ENCODE measurements around the gene KRTCAP3. TPM values are rescaled to one million over a fixed set of nuclear protein-coding genes. Genes with fewer than 3 reads are reported as not detected.

Gene KRTCAP3
- total RNA-seq, 1 donor = 0.72 TPM

DNA sequence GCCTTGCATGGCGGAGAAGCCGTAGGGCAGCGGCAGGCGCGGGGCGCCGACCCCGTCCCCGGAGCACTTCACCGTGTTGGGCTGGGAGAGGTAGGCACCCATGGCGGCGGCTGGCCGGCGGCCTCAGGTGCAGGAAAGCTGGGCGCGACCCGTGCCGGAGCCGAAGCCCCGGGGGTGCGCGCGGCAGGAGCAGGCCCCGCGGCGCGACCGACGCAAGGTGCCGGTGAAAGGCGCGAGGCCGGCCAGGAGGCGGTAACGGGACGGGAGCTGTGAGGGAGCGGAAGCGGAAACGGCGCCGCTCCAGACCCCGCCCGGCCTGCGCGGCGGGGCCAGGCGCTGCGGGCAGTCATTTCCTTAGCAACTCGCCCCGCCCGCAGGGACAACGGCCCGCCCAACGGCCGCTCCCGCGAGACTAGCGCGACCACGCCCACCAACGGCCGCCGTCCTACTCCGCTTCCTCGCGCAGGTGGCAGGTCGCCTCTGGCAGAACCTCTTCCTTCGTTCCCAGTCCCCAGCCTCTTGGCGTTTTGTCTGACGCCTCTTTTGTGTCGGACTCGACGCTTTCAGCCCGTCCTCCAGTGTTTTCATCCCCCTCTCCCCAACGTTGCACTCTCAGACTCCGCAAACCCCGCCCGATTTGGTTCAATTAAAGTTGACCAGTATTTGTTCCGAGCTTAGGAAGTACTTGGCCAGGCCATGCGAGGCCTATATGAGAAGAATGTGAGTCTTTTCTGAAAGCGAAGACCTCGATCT is 32.7 kb upstream of the KRTCAP3 start, which contains the start of gene PPM1G:
Gene PPM1G (minus strand): TSS at position 271 of the 753 bp plus-strand sequence. CDS start 169 bp downstream, at position 102.
- Histone ChIP-seq H3K4me3 (ENCODE audit: insufficient read depth, low read length) (peak within 1 kb of the TSS; percentile 94), H3K36me3 (ENCODE audit: insufficient read depth, low read length) (peaks cover 9% of the 10 kb centered on the region), H3K4me1 (ENCODE audit: insufficient read depth, low read length) (peaks cover 17% of the 10 kb centered on the region), H3K27me3 (ENCODE audit: insufficient read depth, low read length) (peaks cover 7% of the 10 kb centered on the region), H2AFZ (ENCODE audit: low read length) (peak within 1 kb of the TSS; percentile 97), H3K79me2 (ENCODE audit: insufficient read depth, low read length) (peaks cover 48% of the 10 kb centered on the region), H3K9me3 (ENCODE audit: low read depth, low read length) (no peaks in the 10 kb centered on the region), H3K27ac (ENCODE audit: low read depth, low read length) (peak within 1 kb of the TSS; percentile 68), H4K20me1 (ENCODE audit: insufficient read depth, low read length) (peaks cover 21% of the 10 kb centered on the region), H3K4me2 (ENCODE audit: insufficient read depth, low read length) (peak within 1 kb of the TSS; percentile 99)
- peak; percentile 98 for DNase-seq (ENCODE audit: insufficient read length, low spot score, missing footprints)
- TF ChIP-seq, protein P1, sequence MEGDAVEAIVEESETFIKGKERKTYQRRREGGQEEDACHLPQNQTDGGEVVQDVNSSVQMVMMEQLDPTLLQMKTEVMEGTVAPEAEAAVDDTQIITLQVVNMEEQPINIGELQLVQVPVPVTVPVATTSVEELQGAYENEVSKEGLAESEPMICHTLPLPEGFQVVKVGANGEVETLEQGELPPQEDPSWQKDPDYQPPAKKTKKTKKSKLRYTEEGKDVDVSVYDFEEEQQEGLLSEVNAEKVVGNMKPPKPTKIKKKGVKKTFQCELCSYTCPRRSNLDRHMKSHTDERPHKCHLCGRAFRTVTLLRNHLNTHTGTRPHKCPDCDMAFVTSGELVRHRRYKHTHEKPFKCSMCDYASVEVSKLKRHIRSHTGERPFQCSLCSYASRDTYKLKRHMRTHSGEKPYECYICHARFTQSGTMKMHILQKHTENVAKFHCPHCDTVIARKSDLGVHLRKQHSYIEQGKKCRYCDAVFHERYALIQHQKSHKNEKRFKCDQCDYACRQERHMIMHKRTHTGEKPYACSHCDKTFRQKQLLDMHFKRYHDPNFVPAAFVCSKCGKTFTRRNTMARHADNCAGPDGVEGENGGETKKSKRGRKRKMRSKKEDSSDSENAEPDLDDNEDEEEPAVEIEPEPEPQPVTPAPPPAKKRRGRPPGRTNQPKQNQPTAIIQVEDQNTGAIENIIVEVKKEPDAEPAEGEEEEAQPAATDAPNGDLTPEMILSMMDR (IDR thresholded peaks at IDR 0.05; ENCODE audit: extremely low read depth, low read depth, low read length) = no peak

DNA sequence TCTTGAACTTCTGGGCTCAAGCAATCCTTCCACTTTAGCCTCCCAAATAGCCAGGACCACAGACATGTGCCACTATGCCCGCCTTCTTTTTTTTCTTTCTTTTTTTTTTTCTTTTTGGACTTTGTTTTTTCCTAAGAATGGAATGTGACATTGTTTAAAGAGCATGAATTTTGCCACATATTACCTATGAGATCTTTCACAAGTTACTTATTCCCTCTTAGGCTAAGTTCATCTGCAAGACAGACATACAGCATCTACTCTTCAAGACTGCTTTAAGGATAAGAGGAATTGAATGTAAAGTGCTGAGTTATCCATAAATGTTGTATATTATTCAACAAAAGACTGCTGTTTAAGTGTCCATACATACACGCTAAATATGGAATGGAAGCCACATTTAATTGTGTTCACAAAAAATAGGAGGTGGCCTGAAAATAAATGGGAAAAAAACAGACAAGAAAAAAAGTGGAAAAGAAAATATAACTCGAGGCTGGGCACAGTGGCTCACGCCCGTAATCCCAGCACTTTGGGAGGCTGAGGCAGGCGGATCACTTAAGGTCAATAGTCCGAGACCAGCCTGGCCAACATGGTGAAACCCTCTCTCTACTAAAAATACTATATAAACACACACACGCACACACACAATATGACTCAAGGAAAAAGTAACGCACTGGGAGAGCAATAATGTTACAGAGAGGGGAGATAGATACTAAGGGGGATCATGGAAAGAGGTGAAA is 29.6 kb upstream of the KRTCAP3 start:
- H3K4me2 ChIP-seq (ENCODE audit: insufficient read depth, low read length) = no peak overlapping the region
- peaks cover under 1% of the 10 kb centered on the region for H3K36me3 ChIP-seq (ENCODE audit: insufficient read depth, low read length)
- no peak overlapping the region for H3K4me3 ChIP-seq (ENCODE audit: insufficient read depth, low read length)
- peaks cover 18% of the 10 kb centered on the region for H3K79me2 ChIP-seq (ENCODE audit: insufficient read depth, low read length)
- TF ChIP-seq, protein P1 (IDR thresholded peaks at IDR 0.05; ENCODE audit: extremely low read depth, low read depth, low read length) = no peak
- H3K27me3 ChIP-seq (ENCODE audit: insufficient read depth, low read length) = peaks cover 7% of the 10 kb centered on the region
- peaks cover 16% of the 10 kb centered on the region for H3K4me1 ChIP-seq (ENCODE audit: insufficient read depth, low read length)
- no peaks in the 10 kb centered on the region for H3K9me3 ChIP-seq (ENCODE audit: low read depth, low read length)
- no peak for DNase-seq (ENCODE audit: insufficient read length, low spot score, missing footprints)
- H4K20me1 ChIP-seq (ENCODE audit: insufficient read depth, low read length) = peaks cover 9% of the 10 kb centered on the region
- no peak overlapping the region for H2AFZ ChIP-seq (ENCODE audit: low read length)
- H3K27ac ChIP-seq (ENCODE audit: low read depth, low read length) = no peak overlapping the region

DNA sequence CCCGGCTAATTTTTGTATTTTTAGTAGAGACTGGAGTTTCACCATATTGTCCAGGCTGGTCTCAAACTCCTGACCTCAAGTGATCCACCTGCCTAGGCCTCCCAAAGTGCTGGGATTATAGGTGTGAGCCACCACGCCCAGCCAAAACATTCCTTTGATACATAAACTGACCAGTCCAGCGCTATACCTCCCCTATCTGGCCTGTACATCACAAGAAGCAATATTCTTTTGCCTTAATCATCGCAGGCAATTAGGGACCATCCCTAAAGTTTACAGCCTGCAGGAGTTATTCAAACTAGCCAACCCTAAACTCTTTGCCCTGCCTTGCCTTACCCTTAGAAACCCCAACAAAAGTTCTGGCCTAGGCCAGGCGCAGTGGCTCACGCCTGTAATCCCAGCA is 26.0 kb upstream of the KRTCAP3 start:
- no peaks in the 10 kb centered on the region for H4K20me1 ChIP-seq (ENCODE audit: insufficient read depth, low read length)
- no peaks in the 10 kb centered on the region for H3K79me2 ChIP-seq (ENCODE audit: insufficient read depth, low read length)
- TF ChIP-seq, protein P1 (IDR thresholded peaks at IDR 0.05; ENCODE audit: extremely low read depth, low read depth, low read length) = no peak
- H3K9me3 ChIP-seq (ENCODE audit: low read depth, low read length) = no peaks in the 10 kb centered on the region
- H3K4me3 ChIP-seq (ENCODE audit: insufficient read depth, low read length) = no peak overlapping the region
- no peaks in the 10 kb centered on the region for H3K4me1 ChIP-seq (ENCODE audit: insufficient read depth, low read length)
- H3K4me2 ChIP-seq (ENCODE audit: insufficient read depth, low read length) = no peak overlapping the region
- no peaks in the 10 kb centered on the region for H3K36me3 ChIP-seq (ENCODE audit: insufficient read depth, low read length)
- DNase-seq (ENCODE audit: insufficient read length, low spot score, missing footprints) = no peak
- no peak overlapping the region for H3K27ac ChIP-seq (ENCODE audit: low read depth, low read length)
- no peak overlapping the region for H2AFZ ChIP-seq (ENCODE audit: low read length)
- peaks cover 7% of the 10 kb centered on the region for H3K27me3 ChIP-seq (ENCODE audit: insufficient read depth, low read length)

DNA sequence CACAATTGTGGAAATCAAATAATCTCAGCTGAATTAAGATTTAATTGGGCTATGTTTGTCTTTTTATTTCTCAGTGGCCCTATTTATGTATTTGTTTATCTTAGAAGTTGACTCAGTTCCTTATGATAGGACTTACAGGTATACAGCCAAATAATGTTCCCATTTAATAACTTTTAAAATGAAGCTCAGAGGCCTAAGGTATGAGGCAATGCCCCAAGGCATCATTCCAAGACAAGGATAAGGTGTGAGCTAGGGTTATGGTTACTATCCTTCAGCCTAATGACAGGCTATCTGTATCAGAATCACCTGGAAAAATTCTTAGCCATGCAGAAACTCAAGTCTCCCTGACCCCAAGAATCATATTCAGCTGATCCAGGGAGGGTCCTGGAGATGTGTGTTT is 21.2 kb upstream of the KRTCAP3 start:
- H4K20me1 ChIP-seq (ENCODE audit: insufficient read depth, low read length) = no peaks in the 10 kb centered on the region
- no peak overlapping the region for H3K4me2 ChIP-seq (ENCODE audit: insufficient read depth, low read length)
- H2AFZ ChIP-seq (ENCODE audit: low read length) = no peak overlapping the region
- no peak overlapping the region for H3K4me3 ChIP-seq (ENCODE audit: insufficient read depth, low read length)
- TF ChIP-seq, protein P1 (IDR thresholded peaks at IDR 0.05; ENCODE audit: extremely low read depth, low read depth, low read length) = no peak
- H3K4me1 ChIP-seq (ENCODE audit: insufficient read depth, low read length) = no peaks in the 10 kb centered on the region
- DNase-seq (ENCODE audit: insufficient read length, low spot score, missing footprints) = no peak
- H3K9me3 ChIP-seq (ENCODE audit: low read depth, low read length) = no peaks in the 10 kb centered on the region
- no peaks in the 10 kb centered on the region for H3K36me3 ChIP-seq (ENCODE audit: insufficient read depth, low read length)
- H3K27me3 ChIP-seq (ENCODE audit: insufficient read depth, low read length) = no peaks in the 10 kb centered on the region
- no peaks in the 10 kb centered on the region for H3K79me2 ChIP-seq (ENCODE audit: insufficient read depth, low read length)
- no peak overlapping the region for H3K27ac ChIP-seq (ENCODE audit: low read depth, low read length)

All from osteoblast (primary cell).